Right lobe of liver (tissue), 6 donors: ENCODE data around the gene MPP4. TPM values are rescaled to one million over a fixed set of nuclear protein-coding genes. Genes with fewer than 3 reads are reported as not detected.
A peak's percentile ranks its signal among the peaks of the same experiment; 100 is the strongest.

ENCODE experiments used
- ATAC-seq, 4 donors: fragments of 200-7000 bp; cut with Tn5 transposase; one replicate each; pipeline ENCODE4 v1.9.1; 2020; ENCODE audit warnings: mild to moderate bottlenecking in 4 of 4, moderate library complexity in 4 of 4
- DNase-seq, 3 donors: peaks; one replicate each; pipeline ENCODE4 v3.0.0-alpha.2; 2020
- H3K27ac ChIP-seq, 3 donors: fragments of 200-600 bp; one replicate each; pipeline ENCODE4 v1.8.0; 2022
- H3K27me3 ChIP-seq, 2 donors: fragments of 200-600 bp; one replicate each; pipeline ENCODE4 v1.8.0; 2022
- H3K36me3 ChIP-seq, 4 donors: fragments of 200-600 bp; sonication (generic) in 1 of 4; one replicate each; pipeline versions ENCODE4 v1.5.1 to v1.8.0; 2017 to 2022; ENCODE audit warnings: control low read depth in 1 of 4
- H3K4me1 ChIP-seq, 4 donors: fragments of 200-600 bp; sonication (generic) in 1 of 4; one replicate each; pipeline versions ENCODE4 v1.5.1 to v1.8.0; 2017 to 2022; ENCODE audit warnings: control low read depth in 1 of 4
- H3K4me3 ChIP-seq, 3 donors: fragments of 200-600 bp; one replicate each; pipeline ENCODE4 v1.8.0; 2022
- H3K9me3 ChIP-seq, 4 donors: fragments of 200-600 bp; sonication (generic) in 1 of 4; one replicate each; pipeline versions ENCODE4 v1.5.1 to v1.8.0; 2017 to 2022; ENCODE audit warnings: control low read depth in 1 of 4
- POLR2A ChIP-seq: fragments of 450-650 bp; IDR thresholded peaks from one replicate; pipeline ENCODE4 v1.6.1; 2017; ENCODE audit warnings: antibody characterized with exemption, mild to moderate bottlenecking
- WGBS: methylation state at CpG from one replicate; pipeline ENCODE4 v1.1.6; 2018; ENCODE audit warnings: low coverage, low lambda C conversion rate; ENCODE audit not compliant: insufficient coverage; ENCODE audit errors: missing lambda C conversion rate; 5-methylcytosine and 5-hydroxymethylcytosine counted together
- intact Hi-C, 2 donors: fragments of 100-400 bp; cut with DNase I; formaldehyde crosslinking; loops; one replicate each; pipeline versions ENCODE4 v1.11.2 to v1.14.1; 2022
- total RNA-seq, 6 experiments: library from RNA; depleted of rRNA in 2 of 6; stranded (reverse); fragments of >200 nt in 2 of 6; fragmentation: NEBNext Ultra II Directional in 3 of 6; extraction: Animal tissue kit (Norgen Biotek cat#: 25700) in 3 of 6; gene quantifications; one replicate each; pipeline versions ENCODE4 v1.1.0 to v1.2.4, GENCODE V29; 2016 to 2023
- TF ChIP-seq, protein P1 (sequence below), 4 donors: fragments of 200-600 bp in 3 of 4; fragments of 450-650 bp in 1 of 4; IDR thresholded peaks; one replicate each; pipeline versions ENCODE4 v1.5.1 to v1.8.0; 2016 to 2022; ENCODE audit warnings: antibody characterized with exemption in 4 of 4, mild to moderate bottlenecking in 2 of 4
- donor health status: DM: no; HTN: yes; CAD: no.
- donor health status: DM: no; HTN: no; CAD: no.
- donor health status: DM: no; HTN: no; CAD: no.
- donor health status: DM: no; HTN: yes; CAD: no.
- donor health status: DM: no; HTN: yes; CAD: no.

MPP4 gene
- total RNA-seq, 6 experiments from 2014 or later = 0.12 to 0.15 TPM; not detected in 4

GRCh38 chr2:201680743-201681142, 17.7 kb downstream of the MPP4 start:
- Histone ChIP-seq H3K27ac (no peak overlapping the region), H3K27me3 (no peaks in the 10 kb centered on the region), H3K36me3 (no peaks in the 10 kb centered on the region), H3K4me1 (no peaks in the 10 kb centered on the region), H3K9me3 (no peaks in the 10 kb centered on the region), H3K4me3 (no peak overlapping the region)
- WGBS = 54% methylated on average over 8 of the region's 9 CpGs
- intact Hi-C loops = no loop called here
- TF ChIP-seq POLR2A = no peak
- TF ChIP-seq, protein P1, sequence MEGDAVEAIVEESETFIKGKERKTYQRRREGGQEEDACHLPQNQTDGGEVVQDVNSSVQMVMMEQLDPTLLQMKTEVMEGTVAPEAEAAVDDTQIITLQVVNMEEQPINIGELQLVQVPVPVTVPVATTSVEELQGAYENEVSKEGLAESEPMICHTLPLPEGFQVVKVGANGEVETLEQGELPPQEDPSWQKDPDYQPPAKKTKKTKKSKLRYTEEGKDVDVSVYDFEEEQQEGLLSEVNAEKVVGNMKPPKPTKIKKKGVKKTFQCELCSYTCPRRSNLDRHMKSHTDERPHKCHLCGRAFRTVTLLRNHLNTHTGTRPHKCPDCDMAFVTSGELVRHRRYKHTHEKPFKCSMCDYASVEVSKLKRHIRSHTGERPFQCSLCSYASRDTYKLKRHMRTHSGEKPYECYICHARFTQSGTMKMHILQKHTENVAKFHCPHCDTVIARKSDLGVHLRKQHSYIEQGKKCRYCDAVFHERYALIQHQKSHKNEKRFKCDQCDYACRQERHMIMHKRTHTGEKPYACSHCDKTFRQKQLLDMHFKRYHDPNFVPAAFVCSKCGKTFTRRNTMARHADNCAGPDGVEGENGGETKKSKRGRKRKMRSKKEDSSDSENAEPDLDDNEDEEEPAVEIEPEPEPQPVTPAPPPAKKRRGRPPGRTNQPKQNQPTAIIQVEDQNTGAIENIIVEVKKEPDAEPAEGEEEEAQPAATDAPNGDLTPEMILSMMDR (IDR thresholded peaks at IDR 0.05) = peak in 3 of 4 donors; percentile 6 to 38 (median 18)
- no peak for DNase-seq
- ATAC-seq = no peak

- no peak overlapping the region for H3K4me3 ChIP-seq
- no peak for ATAC-seq
- WGBS = 50% methylated on average over 1 of the region's 6 CpGs
- no peaks in the 10 kb centered on the region for H3K4me1 ChIP-seq
- no peak for DNase-seq
- H3K9me3 ChIP-seq = no peaks in the 10 kb centered on the region
- H3K36me3 ChIP-seq = no peaks in the 10 kb centered on the region
- no peaks in the 10 kb centered on the region for H3K27me3 ChIP-seq
- no peak for TF ChIP-seq POLR2A
- TF ChIP-seq, protein P1 (IDR thresholded peaks at IDR 0.05) = no peak
- no peak overlapping the region for H3K27ac ChIP-seq
- intact Hi-C loops = no loop called here
Measured at GRCh38 chr2:201678401-201678800, 20.0 kb downstream of the MPP4 start.

- intact Hi-C loops = no loop called here
- DNase-seq = no peak
- no peak for ATAC-seq
- no peak overlapping the region for H3K4me3 ChIP-seq
- H3K9me3 ChIP-seq = no peaks in the 10 kb centered on the region
- H3K27ac ChIP-seq = no peak overlapping the region
- no peaks in the 10 kb centered on the region for H3K27me3 ChIP-seq
- 58% methylated on average over 3 of the region's 4 CpGs for WGBS
- no peaks in the 10 kb centered on the region for H3K4me1 ChIP-seq
- no peaks in the 10 kb centered on the region for H3K36me3 ChIP-seq
- TF ChIP-seq, protein P1 (IDR thresholded peaks at IDR 0.05) = no peak
- TF ChIP-seq POLR2A = no peak
Measured at GRCh38 chr2:201675454-201675853, 23.0 kb downstream of the MPP4 start.

DNA sequence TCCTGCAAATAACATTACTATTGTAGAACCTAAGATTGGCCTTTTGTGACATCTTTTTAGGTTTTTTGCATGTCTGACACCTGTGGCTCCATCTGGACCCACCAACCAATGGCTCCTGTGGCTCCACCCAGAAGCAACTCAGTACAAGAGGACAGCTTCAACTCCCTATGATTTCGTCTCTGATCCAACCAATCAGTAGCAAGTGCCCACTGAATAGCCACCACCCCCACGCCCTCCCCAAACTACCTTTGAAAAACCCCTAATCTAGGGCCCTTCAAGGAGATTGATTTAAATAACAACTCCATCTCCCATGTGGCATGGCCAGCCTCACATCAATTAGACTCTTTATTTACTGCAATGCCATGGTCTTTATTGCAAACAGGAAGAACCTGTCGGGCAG, 23.6 kb downstream of the MPP4 start:
- Histone ChIP-seq H3K4me3 (no peak overlapping the region), H3K4me1 (no peaks in the 10 kb centered on the region), H3K27ac (no peak overlapping the region), H3K36me3 (no peaks in the 10 kb centered on the region), H3K9me3 (no peaks in the 10 kb centered on the region), H3K27me3 (no peaks in the 10 kb centered on the region)
- ATAC-seq (no peak), DNase-seq (no peak)
- intact Hi-C loops = no loop called here
- WGBS = 73% methylated on average over 3 of the region's 3 CpGs
- TF ChIP-seq, protein P1 (IDR thresholded peaks at IDR 0.05) = no peak
- TF ChIP-seq POLR2A = no peak

GRCh38 chr2:201674298-201674697, 24.1 kb downstream of the MPP4 start:
- TF ChIP-seq, protein P1 (IDR thresholded peaks at IDR 0.05) = no peak
- no peak for TF ChIP-seq POLR2A
- 52% methylated on average over 3 of the region's 3 CpGs for WGBS
- Histone ChIP-seq H3K4me3 (no peak overlapping the region), H3K27me3 (no peaks in the 10 kb centered on the region), H3K9me3 (no peaks in the 10 kb centered on the region), H3K36me3 (no peaks in the 10 kb centered on the region), H3K4me1 (no peaks in the 10 kb centered on the region), H3K27ac (no peak overlapping the region)
- ATAC-seq (no peak), DNase-seq (no peak)
- intact Hi-C loops = no loop called here
